ENCODE data around the gene PFKFB2. TPM values are rescaled to one million over a fixed set of nuclear protein-coding genes. Genes with fewer than 3 reads are reported as not detected.

PFKFB2 gene
- total RNA-seq, 1 donor from 2014 or later, result 63.2 TPM

DNA sequence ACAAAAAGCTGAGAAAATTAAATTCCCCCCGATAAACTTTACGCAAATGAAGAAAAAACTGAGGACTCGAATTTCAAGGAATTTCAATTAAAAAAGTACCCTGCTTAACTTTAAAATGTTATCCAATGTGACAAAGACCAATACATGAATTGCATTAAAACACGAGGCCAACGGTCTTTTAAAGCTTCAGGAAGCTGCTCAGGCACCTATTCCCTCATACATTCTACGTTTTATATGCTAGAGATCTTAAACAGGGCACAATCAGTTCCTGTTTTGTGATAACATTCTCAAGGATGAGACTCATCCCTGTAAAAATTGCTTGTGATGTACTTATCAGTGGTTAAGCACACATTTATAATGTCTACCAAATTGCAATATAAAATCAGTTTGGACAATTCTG, 5.0 kb upstream of the PFKFB2 start:
- peaks cover 9% of the 10 kb centered on the region for H3K36me3 ChIP-seq (ENCODE audit: control insufficient read depth, insufficient read depth, low read length)
- H3K4me3 ChIP-seq (ENCODE audit: low read depth, low read length), result no peak overlapping the region

GRCh38 chr1:207049054-207049453, 4.0 kb upstream of the PFKFB2 start:
- H3K27me3 ChIP-seq (ENCODE audit: control insufficient read depth, insufficient read depth, low read length), result no peaks in the 10 kb centered on the region
- no peak overlapping the region for H3K4me3 ChIP-seq (ENCODE audit: low read depth, low read length)
- DNase-seq (ENCODE audit: low read depth) (no peak), FAIRE-seq (no peak)
- H3K36me3 ChIP-seq (ENCODE audit: control insufficient read depth, insufficient read depth, low read length), result peaks cover 9% of the 10 kb centered on the region
- no peak for TF ChIP-seq CTCF (IDR thresholded peaks at IDR 0.05; ENCODE audit: insufficient read depth, low read length, severe bottlenecking)

More for the DNA sequence above, 5.0 kb upstream of the PFKFB2 start:
- DNase-seq (ENCODE audit: low read depth), result no peak
- TF ChIP-seq CTCF (IDR thresholded peaks at IDR 0.05; ENCODE audit: insufficient read depth, low read length, severe bottlenecking), result no peak
- no peak for FAIRE-seq
- H3K27me3 ChIP-seq (ENCODE audit: control insufficient read depth, insufficient read depth, low read length), result no peaks in the 10 kb centered on the region

GRCh38 chr1:207049514-207049913, 3.6 kb upstream of the PFKFB2 start:
- no peak for FAIRE-seq
- Histone ChIP-seq H3K36me3 (ENCODE audit: control insufficient read depth, insufficient read depth, low read length) (peaks cover 9% of the 10 kb centered on the region), H3K4me3 (ENCODE audit: low read depth, low read length) (no peak overlapping the region), H3K27me3 (ENCODE audit: control insufficient read depth, insufficient read depth, low read length) (no peaks in the 10 kb centered on the region)
- TF ChIP-seq CTCF (IDR thresholded peaks at IDR 0.05; ENCODE audit: insufficient read depth, low read length, severe bottlenecking), result no peak
- no peak for DNase-seq (ENCODE audit: low read depth)

DNA sequence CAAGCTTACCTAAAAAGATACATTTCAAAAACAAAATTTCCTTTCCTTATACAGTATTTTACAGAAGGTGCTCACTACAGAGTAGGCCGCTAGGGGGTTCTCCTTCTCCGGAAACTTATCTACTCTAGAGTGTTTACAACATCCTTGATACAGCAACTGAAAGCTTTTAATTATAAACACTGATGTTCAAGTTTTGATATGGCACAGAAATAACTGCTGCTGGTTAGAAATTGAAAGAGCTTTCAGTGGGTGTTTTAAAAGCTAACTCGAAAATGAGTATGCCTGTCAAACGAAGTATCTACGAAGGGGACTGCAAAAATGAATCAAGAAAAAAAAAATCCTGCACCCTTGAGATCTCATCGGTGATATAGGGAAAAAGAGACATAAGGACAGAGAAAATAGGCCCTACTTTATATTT, 3.1 kb upstream of the PFKFB2 start:
- TF ChIP-seq CTCF (IDR thresholded peaks at IDR 0.05; ENCODE audit: insufficient read depth, low read length, severe bottlenecking), result peak; percentile 53
- Histone ChIP-seq H3K4me3 (ENCODE audit: low read depth, low read length) (peak overlapping the region; percentile 82), H3K27me3 (ENCODE audit: control insufficient read depth, insufficient read depth, low read length) (no peaks in the 10 kb centered on the region), H3K36me3 (ENCODE audit: control insufficient read depth, insufficient read depth, low read length) (peaks cover 9% of the 10 kb centered on the region)
- DNase-seq (ENCODE audit: low read depth) (peak; percentile 67), FAIRE-seq (no peak)

- FAIRE-seq (no peak), DNase-seq (ENCODE audit: low read depth) (peak; percentile 83)
- no peak for TF ChIP-seq CTCF (IDR thresholded peaks at IDR 0.05; ENCODE audit: insufficient read depth, low read length, severe bottlenecking)
- no peaks in the 10 kb centered on the region for H3K27me3 ChIP-seq (ENCODE audit: control insufficient read depth, insufficient read depth, low read length)
- peaks cover 9% of the 10 kb centered on the region for H3K36me3 ChIP-seq (ENCODE audit: control insufficient read depth, insufficient read depth, low read length)
- peak overlapping the region; percentile 82 for H3K4me3 ChIP-seq (ENCODE audit: low read depth, low read length)
These were observed 2.4 kb upstream of the PFKFB2 start for GRCh38 chr1:207050480-207051190.

Measured in bronchial epithelial cell (primary cell).